Ishikawa (cell line): Measurements from ENCODE around the gene UGGT1.

Experiments
- CEBPB ChIP-seq: IDR thresholded peaks from 2 replicates; pipeline ENCODE4 v1.6.1; 2012
- CREB1 ChIP-seq: IDR thresholded peaks from 2 replicates; pipeline ENCODE4 v1.6.1; 2012; ENCODE audit warnings: low read depth
- EGR1 ChIP-seq: IDR thresholded peaks from 2 replicates; pipeline ENCODE4 v1.6.1; 2012
- EP300 ChIP-seq: IDR thresholded peaks from 2 replicates; pipeline ENCODE4 v1.6.1; 2012; ENCODE audit warnings: borderline replicate concordance
- FOXM1 ChIP-seq: IDR thresholded peaks from 2 replicates; pipeline ENCODE4 v1.6.1; 2012; ENCODE audit warnings: low read depth, borderline replicate concordance
- MAX ChIP-seq: IDR thresholded peaks from 2 replicates; pipeline ENCODE4 v1.6.1; 2012
- NFIC ChIP-seq: IDR thresholded peaks from 2 replicates; pipeline ENCODE4 v1.6.1; 2012
- RAD21 ChIP-seq: IDR thresholded peaks from 2 replicates; pipeline ENCODE4 v1.6.1; 2012; ENCODE audit warnings: low read depth
- REST ChIP-seq: IDR thresholded peaks from 2 replicates; pipeline ENCODE4 v1.6.1; 2012; ENCODE audit warnings: low read depth, mild to moderate bottlenecking
- TAF1 ChIP-seq: IDR thresholded peaks from 2 replicates; pipeline ENCODE4 v1.6.1; 2012; ENCODE audit warnings: low read depth, mild to moderate bottlenecking
- TCF12 ChIP-seq: IDR thresholded peaks from 2 replicates; pipeline ENCODE4 v1.6.1; 2012; ENCODE audit warnings: low read depth
- TEAD4 ChIP-seq: IDR thresholded peaks from 2 replicates; pipeline ENCODE4 v1.6.1; 2012
- YY1 ChIP-seq: IDR thresholded peaks from 2 replicates; pipeline ENCODE4 v1.6.1; 2012; ENCODE audit warnings: low read depth
- ZBTB7A ChIP-seq: IDR thresholded peaks from 2 replicates; pipeline ENCODE4 v1.6.1; 2012; ENCODE audit warnings: low read depth
- TF ChIP-seq, protein P1 (sequence below): IDR thresholded peaks from 2 replicates; pipeline ENCODE4 v1.6.1; 2012

UGGT1 gene

GRCh38 chr2:128185576-128185975 is 94.6 kb downstream of the UGGT1 start:
- TF ChIP-seq EGR1, result no peak
- TF ChIP-seq YY1, result no peak
- TF ChIP-seq TAF1, result no peak
- TF ChIP-seq RAD21, result no peak
- no peak for TF ChIP-seq NFIC
- TF ChIP-seq TEAD4, result no peak
- no peak for TF ChIP-seq FOXM1
- no peak for TF ChIP-seq TCF12
- TF ChIP-seq MAX, result no peak
- TF ChIP-seq, protein P1, sequence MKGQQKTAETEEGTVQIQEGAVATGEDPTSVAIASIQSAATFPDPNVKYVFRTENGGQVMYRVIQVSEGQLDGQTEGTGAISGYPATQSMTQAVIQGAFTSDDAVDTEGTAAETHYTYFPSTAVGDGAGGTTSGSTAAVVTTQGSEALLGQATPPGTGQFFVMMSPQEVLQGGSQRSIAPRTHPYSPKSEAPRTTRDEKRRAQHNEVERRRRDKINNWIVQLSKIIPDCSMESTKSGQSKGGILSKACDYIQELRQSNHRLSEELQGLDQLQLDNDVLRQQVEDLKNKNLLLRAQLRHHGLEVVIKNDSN, result no peak
- TF ChIP-seq CREB1, result no peak
- TF ChIP-seq REST, result no peak

DNA sequence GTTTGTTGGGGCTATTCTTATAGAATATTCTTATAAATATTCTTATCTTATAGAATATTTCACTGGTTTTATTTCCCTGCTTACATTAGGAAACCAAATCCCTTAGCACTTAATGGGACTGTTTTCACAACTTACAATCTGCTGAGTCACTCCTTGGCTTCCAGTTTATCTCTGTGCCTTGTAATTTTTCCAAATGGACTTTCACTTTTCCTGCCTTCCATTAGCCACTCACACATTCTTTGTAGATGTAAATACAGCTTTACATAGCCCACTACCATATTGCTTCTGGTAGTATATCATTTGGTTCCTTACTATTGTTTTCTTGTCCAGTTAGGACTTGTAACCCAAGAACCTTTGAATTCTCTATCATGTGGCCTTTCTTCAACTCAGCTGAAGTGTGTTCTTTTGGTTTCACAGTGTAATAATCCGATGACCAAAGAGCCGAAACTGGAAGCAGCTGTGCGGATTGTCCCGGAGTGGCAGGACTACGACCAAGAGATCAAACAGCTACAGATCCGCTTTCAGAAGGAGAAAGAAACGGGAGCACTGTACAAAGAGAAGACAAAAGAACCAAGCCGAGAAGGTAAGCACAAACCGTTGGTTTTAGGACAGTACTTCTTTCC is 96.1 kb downstream of the UGGT1 start:
- TF ChIP-seq TAF1, result no peak
- no peak for TF ChIP-seq CREB1
- TF ChIP-seq MAX, result no peak
- no peak for TF ChIP-seq ZBTB7A
- no peak for TF ChIP-seq REST
- no peak for TF ChIP-seq TCF12
- TF ChIP-seq NFIC, result no peak
- no peak for TF ChIP-seq YY1
- TF ChIP-seq CEBPB, result no peak
- TF ChIP-seq EGR1, result no peak
- TF ChIP-seq TEAD4, result no peak
- no peak for TF ChIP-seq RAD21
- no peak for TF ChIP-seq EP300
- TF ChIP-seq, protein P1, result no peak
- TF ChIP-seq FOXM1, result no peak

DNA sequence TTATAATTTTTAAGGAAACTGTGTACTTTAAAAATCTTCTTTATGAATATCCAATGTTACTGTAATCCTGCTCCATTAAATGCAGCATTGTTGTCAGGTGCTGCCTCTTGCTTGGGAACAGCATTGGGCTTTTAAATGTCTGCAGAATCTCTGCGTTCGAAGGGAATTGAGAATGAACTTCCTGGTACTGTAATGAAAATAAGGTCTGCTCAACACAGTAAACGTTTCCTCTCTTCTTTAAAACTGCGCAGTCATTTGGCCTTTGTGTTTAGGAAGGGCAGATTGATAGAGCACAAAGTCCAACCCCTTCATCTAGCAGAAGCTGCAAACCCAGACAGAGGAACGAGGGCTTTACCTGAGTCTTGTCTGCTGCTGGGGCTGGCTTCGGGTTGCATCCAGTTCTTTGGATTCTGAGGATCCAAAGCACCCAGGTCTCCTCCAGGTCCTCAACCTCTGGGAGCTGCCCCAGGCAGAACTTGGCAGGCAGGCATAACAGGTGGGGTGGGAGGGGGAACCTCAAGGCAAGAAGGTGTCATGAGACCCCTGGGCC is 104.5 kb downstream of the UGGT1 start:
- TF ChIP-seq FOXM1 (no peak), TCF12 (no peak), CEBPB (no peak)
- TF ChIP-seq, protein P1, result no peak

DNA sequence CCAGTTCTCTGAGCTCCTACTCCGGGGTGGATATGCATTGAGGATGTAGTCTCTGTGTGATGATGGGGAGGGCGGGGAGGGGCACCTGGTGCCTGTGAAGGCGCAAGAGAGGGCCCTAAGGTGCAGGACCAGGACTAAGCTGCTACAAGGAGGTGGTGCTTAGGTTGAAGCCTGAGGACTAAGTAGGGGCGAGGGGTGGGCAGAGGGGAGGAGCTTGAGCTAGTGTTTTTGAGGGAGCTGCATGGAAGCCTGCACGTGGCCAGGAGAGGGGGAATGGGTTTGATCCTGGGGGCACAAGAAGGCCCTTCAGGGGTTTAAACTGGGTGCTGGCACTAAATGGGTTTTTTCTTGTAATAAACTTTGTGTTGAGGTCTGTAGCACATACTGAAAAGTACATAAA is 105.0 kb downstream of the UGGT1 start:
- TF ChIP-seq TCF12 (no peak), EGR1 (no peak), NFIC (no peak), REST (no peak), CEBPB (no peak), EP300 (no peak), FOXM1 (no peak), RAD21 (no peak), MAX (no peak)
- TF ChIP-seq, protein P1, result no peak
